Sigmoid colon (tissue), 7 donors: ENCODE results near the gene ARRB1. TPM values are rescaled to one million over a fixed set of nuclear protein-coding genes. Genes with fewer than 3 reads are reported as not detected.

Experiments
- DNase-seq: peaks from one replicate; pipeline ENCODE4 v3.0.0-alpha.2; 2019
- H3K27ac ChIP-seq, 4 donors: fragments of 200-600 bp; sonication (generic); one replicate each; pipeline ENCODE4 v1.5.1; 2016 to 2019; ENCODE audit warnings: mild to moderate bottlenecking in 1 of 4
- H3K27me3 ChIP-seq, 3 donors: fragments of 200-600 bp; sonication (generic); one replicate each; pipeline ENCODE4 v1.5.1; 2019; ENCODE audit warnings: mild to moderate bottlenecking in 1 of 3
- H3K36me3 ChIP-seq, 4 donors: fragments of 200-600 bp; sonication (generic); one replicate each; pipeline ENCODE4 v1.5.1; 2016 to 2019
- H3K4me1 ChIP-seq, 4 donors: fragments of 200-600 bp; sonication (generic); one replicate each; pipeline ENCODE4 v1.5.1; 2017 to 2019
- H3K4me3 ChIP-seq, 4 donors: fragments of 200-600 bp; sonication (generic); one replicate each; pipeline ENCODE4 v1.5.1; 2017 to 2019; ENCODE audit warnings: mild to moderate bottlenecking in 2 of 4, moderate library complexity in 1 of 4
- H3K9me3 ChIP-seq, 4 donors: fragments of 200-600 bp in 3 of 4; sonication (generic) in 3 of 4; one replicate each; pipeline versions ENCODE4 v1.5.1 to v1.6.1; 2013 to 2019
- EP300 ChIP-seq, 4 donors: sonication (generic); formaldehyde crosslinking; IDR thresholded peaks; one replicate each; pipeline ENCODE4 v1.6.1; 2017; ENCODE audit warnings: antibody characterized with exemption in 4 of 4
- POLR2A ChIP-seq, 2 donors: fragments of 450-650 bp; IDR thresholded peaks; one replicate each; pipeline ENCODE4 v1.6.1; 2016; ENCODE audit warnings: antibody characterized with exemption in 2 of 2, mild to moderate bottlenecking in 2 of 2, moderate library complexity in 2 of 2
- POLR2AphosphoS5 ChIP-seq, 4 donors: sonication (generic); formaldehyde crosslinking; IDR thresholded peaks; one replicate each; pipeline ENCODE4 v1.6.1; 2017; ENCODE audit warnings: antibody characterized with exemption in 4 of 4
- WGBS, 2 donors: extraction: QIAGEN DNeasy Blood & Tissue Kit; methylation state at CpG; one replicate each; pipeline ENCODE4 v1.1.7; 2013; 5-methylcytosine and 5-hydroxymethylcytosine counted together
- intact Hi-C: fragments of 100-400 bp; cut with DNase I; formaldehyde crosslinking; loops from one replicate; pipeline ENCODE4 v1.15.1; 2023
- polyA plus RNA-seq, 3 donors: library from polyadenylated mRNA; stranded (reverse); fragments of 200-250 nt; gene quantifications; one replicate each; pipeline ENCODE4 v1.2.3, GENCODE V29; 2013
- total RNA-seq, 4 donors: library from RNA; depleted of rRNA; stranded (reverse); fragments of >200 nt; gene quantifications; one replicate each; pipeline ENCODE4 v1.1.0, GENCODE V29; 2016
- TF ChIP-seq, protein P1 (sequence below), 4 experiments: fragments of 450-650 bp in 3 of 4; fragments of 200-600 bp in 1 of 4; IDR thresholded peaks; one replicate each; pipeline ENCODE4 v1.5.1; 2016 to 2019; ENCODE audit warnings: antibody characterized with exemption in 4 of 4, mild to moderate bottlenecking in 3 of 4, moderate library complexity in 2 of 4
- donor health status: healthy with polysubstance abuse.
- donor health status: Bipolar disorder and iron deficiency.
- donor health status: healthy.

ARRB1 gene
- total and polyA plus RNA-seq, 7 donors: 24.0 to 96.7 (median 45.6) TPM

DNA sequence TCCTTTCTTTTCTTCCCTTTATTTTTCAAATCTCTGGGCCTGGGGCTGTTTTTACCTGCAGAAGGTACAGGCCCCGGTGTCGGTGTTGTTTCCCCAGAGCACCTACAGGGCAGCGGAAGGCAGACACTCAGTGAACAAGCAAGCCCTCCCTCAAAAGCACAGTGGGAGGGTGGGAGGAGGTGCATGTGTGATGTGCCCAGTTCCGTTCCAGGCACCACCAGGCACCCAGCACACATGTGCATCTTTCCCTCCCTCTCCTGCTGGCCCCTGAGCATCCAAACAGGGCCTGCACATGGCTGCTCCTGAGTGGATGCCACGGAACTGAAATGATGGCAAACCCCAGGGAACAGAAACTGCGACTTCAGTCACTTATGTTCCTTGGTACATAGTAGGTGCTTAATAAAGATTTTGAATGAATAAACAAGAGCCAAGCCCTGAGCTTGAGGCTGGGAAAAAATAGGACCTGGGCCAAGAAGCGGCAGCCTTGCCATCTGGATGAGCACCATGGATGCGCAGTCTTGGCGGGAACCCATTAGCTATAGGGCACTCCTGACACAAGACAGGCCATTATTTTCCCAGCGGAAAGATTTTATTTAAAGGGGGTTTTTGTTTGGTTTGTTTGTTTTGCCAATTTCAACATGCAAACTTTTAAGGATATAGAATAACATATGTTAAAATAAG lies 47.8 kb downstream of the ARRB1 start:
- intact Hi-C loops: no loop called here
- peak; percentile 60 for DNase-seq
- 92 to 93% methylated on average over 10 of the region's 10 CpGs for WGBS, 2 donors

GRCh38 chr11:75302371-75302770 lies 49.1 kb downstream of the ARRB1 start:
- H3K9me3 ChIP-seq: no peaks in the 10 kb centered on the region
- 64 to 77% methylated on average over 4 of the region's 4 CpGs for WGBS, 2 donors
- H3K27me3 ChIP-seq: no peaks in the 10 kb centered on the region
- H3K36me3 ChIP-seq: no peaks in the 10 kb centered on the region
- intact Hi-C loops: no loop called here
- TF ChIP-seq, protein P1, sequence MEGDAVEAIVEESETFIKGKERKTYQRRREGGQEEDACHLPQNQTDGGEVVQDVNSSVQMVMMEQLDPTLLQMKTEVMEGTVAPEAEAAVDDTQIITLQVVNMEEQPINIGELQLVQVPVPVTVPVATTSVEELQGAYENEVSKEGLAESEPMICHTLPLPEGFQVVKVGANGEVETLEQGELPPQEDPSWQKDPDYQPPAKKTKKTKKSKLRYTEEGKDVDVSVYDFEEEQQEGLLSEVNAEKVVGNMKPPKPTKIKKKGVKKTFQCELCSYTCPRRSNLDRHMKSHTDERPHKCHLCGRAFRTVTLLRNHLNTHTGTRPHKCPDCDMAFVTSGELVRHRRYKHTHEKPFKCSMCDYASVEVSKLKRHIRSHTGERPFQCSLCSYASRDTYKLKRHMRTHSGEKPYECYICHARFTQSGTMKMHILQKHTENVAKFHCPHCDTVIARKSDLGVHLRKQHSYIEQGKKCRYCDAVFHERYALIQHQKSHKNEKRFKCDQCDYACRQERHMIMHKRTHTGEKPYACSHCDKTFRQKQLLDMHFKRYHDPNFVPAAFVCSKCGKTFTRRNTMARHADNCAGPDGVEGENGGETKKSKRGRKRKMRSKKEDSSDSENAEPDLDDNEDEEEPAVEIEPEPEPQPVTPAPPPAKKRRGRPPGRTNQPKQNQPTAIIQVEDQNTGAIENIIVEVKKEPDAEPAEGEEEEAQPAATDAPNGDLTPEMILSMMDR (IDR thresholded peaks at IDR 0.05): no peak
- no peak for TF ChIP-seq POLR2AphosphoS5 (IDR thresholded peaks at IDR 0.05)
- TF ChIP-seq EP300 (IDR thresholded peaks at IDR 0.05): no peak
- TF ChIP-seq POLR2A (IDR thresholded peaks at IDR 0.05): no peak
- peaks cover 0 to 27% (median 8%) of the 10 kb centered on the region in 4 donors for H3K4me1 ChIP-seq
- H3K4me3 ChIP-seq: no peak overlapping the region
- H3K27ac ChIP-seq: peak overlapping the region in 2 of 4 donors; percentile 45 to 71
- no peak for DNase-seq

More for the DNA sequence above, 47.8 kb downstream of the ARRB1 start:
- Histone ChIP-seq H3K27me3 (no peaks in the 10 kb centered on the region), H3K27ac (no peak overlapping the region), H3K9me3 (no peaks in the 10 kb centered on the region), H3K36me3 (no peaks in the 10 kb centered on the region), H3K4me1 (peaks cover 0 to 40% (median 18%) of the 10 kb centered on the region in 4 donors), H3K4me3 (no peak overlapping the region)
- TF ChIP-seq POLR2A (IDR thresholded peaks at IDR 0.05) (no peak), EP300 (IDR thresholded peaks at IDR 0.05) (no peak), POLR2AphosphoS5 (IDR thresholded peaks at IDR 0.05) (no peak)
- TF ChIP-seq, protein P1 (IDR thresholded peaks at IDR 0.05): no peak

DNA sequence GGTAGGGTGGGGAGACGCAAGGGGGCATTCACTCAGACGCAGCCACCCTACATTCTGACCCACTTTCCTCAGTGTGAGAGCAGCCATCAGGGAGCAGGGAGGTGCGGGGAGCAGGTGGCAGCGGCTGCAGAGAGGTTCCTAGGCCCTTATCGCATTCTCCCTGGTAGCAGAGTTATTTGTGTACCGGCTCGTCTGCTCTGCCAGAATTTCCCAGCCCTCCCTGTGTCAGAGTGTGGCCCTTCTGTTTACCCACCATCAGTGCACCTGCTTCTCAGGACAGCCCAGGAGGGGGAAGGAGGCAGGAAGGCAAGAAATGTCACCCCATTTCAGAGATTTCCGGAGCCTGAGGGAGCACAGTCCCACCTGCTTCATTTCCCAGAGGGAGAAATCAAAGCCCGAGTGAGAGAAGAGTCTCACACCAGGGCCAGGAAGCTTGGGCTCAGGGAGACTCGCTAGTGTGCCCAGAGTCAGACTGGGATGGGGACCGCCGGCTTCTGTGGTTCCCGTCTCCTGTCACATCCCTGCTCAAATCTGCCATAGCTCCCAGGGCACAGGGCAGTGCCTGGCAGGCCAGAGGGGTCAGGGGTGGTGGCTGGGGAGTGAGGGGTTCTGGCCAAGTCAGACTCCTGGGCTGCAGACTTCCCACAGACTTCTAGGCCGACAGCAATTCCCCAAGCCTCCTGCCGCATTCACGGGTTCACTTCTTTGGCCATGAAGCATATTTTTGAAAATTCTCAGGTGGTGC lies 49.7 kb downstream of the ARRB1 start:
- H3K4me3 ChIP-seq: no peak overlapping the region
- peaks cover 0 to 22% (median 6%) of the 10 kb centered on the region in 4 donors for H3K4me1 ChIP-seq
- no peaks in the 10 kb centered on the region for H3K9me3 ChIP-seq
- H3K36me3 ChIP-seq: no peaks in the 10 kb centered on the region
- DNase-seq: no peak
- H3K27me3 ChIP-seq: no peaks in the 10 kb centered on the region
- intact Hi-C loops: no loop called here
- H3K27ac ChIP-seq: peak overlapping the region in 3 of 4 donors; percentile 34 to 71 (median 45)
- 27 to 68% methylated on average over 16 of the region's 16 CpGs for WGBS, 2 donors
- TF ChIP-seq, protein P1 (IDR thresholded peaks at IDR 0.05): no peak
- TF ChIP-seq POLR2A (IDR thresholded peaks at IDR 0.05) (no peak), POLR2AphosphoS5 (IDR thresholded peaks at IDR 0.05) (no peak), EP300 (IDR thresholded peaks at IDR 0.05) (no peak)

GRCh38 chr11:75301131-75301530 lies 50.3 kb downstream of the ARRB1 start:
- WGBS, 2 donors: 18 to 56% methylated on average over 5 of the region's 5 CpGs
- H3K27me3 ChIP-seq: no peaks in the 10 kb centered on the region
- DNase-seq: no peak
- H3K9me3 ChIP-seq: no peaks in the 10 kb centered on the region
- TF ChIP-seq EP300 (IDR thresholded peaks at IDR 0.05) (no peak), POLR2AphosphoS5 (IDR thresholded peaks at IDR 0.05) (no peak), POLR2A (IDR thresholded peaks at IDR 0.05) (no peak)
- TF ChIP-seq, protein P1 (IDR thresholded peaks at IDR 0.05): no peak
- peak overlapping the region in 3 of 4 donors; percentile 34 to 71 (median 45) for H3K27ac ChIP-seq
- no peaks in the 10 kb centered on the region for H3K36me3 ChIP-seq
- peaks cover 0 to 19% (median 6%) of the 10 kb centered on the region in 4 donors for H3K4me1 ChIP-seq
- intact Hi-C loops: no loop called here
- H3K4me3 ChIP-seq: no peak overlapping the region
